ENCODE data around the gene SP110.
"Not testable (repeated sequence)": the region's sequence is repeated elsewhere in the genome, so short reads cannot be mapped to it uniquely, and the experiment has no call there.

The SP110 gene

GRCh38 chr2:230225486-230225885 lies 5.7 kb upstream of the SP110 start, which contains the start of gene SP140:
TSS of gene SP140 (plus strand) at chr2:230225736. CDS start at chr2:230225845, 109 bp downstream.
- FAIRE-seq, result no peak
- no peak for DNase-seq (ENCODE audit: low spot score)

GRCh38 chr2:230224458-230224857 lies 4.7 kb upstream of the SP110 start:
- FAIRE-seq, result no peak
- DNase-seq (ENCODE audit: low spot score), result no peak

- not testable (repeated sequence) for FAIRE-seq; DNase-seq (ENCODE audit: low spot score)
Measured at GRCh38 chr2:230222829-230223228, 3.0 kb upstream of the SP110 start.

GRCh38 chr2:230221493-230221892 lies 1.7 kb upstream of the SP110 start:
- no peak for FAIRE-seq
- DNase-seq (ENCODE audit: low spot score), result no peak

- DNase-seq (ENCODE audit: low spot score) (no peak), FAIRE-seq (no peak)
Measured at GRCh38 chr2:230220347-230220969, 674 bp upstream of the SP110 start.

GRCh38 chr2:230218421-230218820 lies 1.4 kb downstream of the SP110 start:
- no peak for FAIRE-seq

GRCh38 chr2:230217424-230217823 lies 2.4 kb downstream of the SP110 start:
- DNase-seq (ENCODE audit: low spot score) (no peak), FAIRE-seq (no peak)

More at GRCh38 chr2:230218421-230218820, 1.4 kb downstream of the SP110 start:
- DNase-seq (ENCODE audit: low spot score), result no peak

- no peak for DNase-seq (ENCODE audit: low spot score)
Measured at GRCh38 chr2:230216489-230216888, 3.3 kb downstream of the SP110 start.

GRCh38 chr2:230209422-230210051 lies 10.2 kb downstream of the SP110 start:
- no peak for FAIRE-seq
- no peak for DNase-seq (ENCODE audit: low spot score)

More at GRCh38 chr2:230216489-230216888, 3.3 kb downstream of the SP110 start:
- no peak for FAIRE-seq

GRCh38 chr2:230208576-230208975 lies 11.2 kb downstream of the SP110 start:
- no peak for FAIRE-seq
- no peak for DNase-seq (ENCODE audit: low spot score)

- no peak for DNase-seq (ENCODE audit: low spot score)
- no peak for FAIRE-seq
Measured at GRCh38 chr2:230205721-230206120, 14.1 kb downstream of the SP110 start.

- FAIRE-seq, result no peak
Measured at GRCh38 chr2:230205034-230205433, 14.8 kb downstream of the SP110 start.

GRCh38 chr2:230203110-230203676 lies 16.6 kb downstream of the SP110 start:
- DNase-seq (ENCODE audit: low spot score) (no peak), FAIRE-seq (no peak)

More at GRCh38 chr2:230205034-230205433, 14.8 kb downstream of the SP110 start:
- DNase-seq (ENCODE audit: low spot score), result no peak

GRCh38 chr2:230202430-230203109 lies 17.2 kb downstream of the SP110 start:
- DNase-seq (ENCODE audit: low spot score) (no peak), FAIRE-seq (no peak)

GRCh38 chr2:230184727-230185578 lies 34.8 kb downstream of the SP110 start:
- FAIRE-seq, result no peak
- DNase-seq (ENCODE audit: low spot score), result no peak

- FAIRE-seq, result no peak
- no peak for DNase-seq (ENCODE audit: low spot score)
Measured at GRCh38 chr2:230181195-230181594, 38.6 kb downstream of the SP110 start.

- no peak for DNase-seq (ENCODE audit: low spot score)
- FAIRE-seq, result no peak
Measured at GRCh38 chr2:230179907-230180306, 39.9 kb downstream of the SP110 start.

- DNase-seq (ENCODE audit: low spot score) (no peak), FAIRE-seq (no peak)
Measured at GRCh38 chr2:230178546-230179485, 41.0 kb downstream of the SP110 start.

- no peak for DNase-seq (ENCODE audit: low spot score)
- FAIRE-seq, result no peak
Measured at GRCh38 chr2:230176996-230177395, 42.8 kb downstream of the SP110 start.

- DNase-seq (ENCODE audit: low spot score) (no peak), FAIRE-seq (no peak)
Measured at GRCh38 chr2:230174466-230174865, 45.3 kb downstream of the SP110 start.
